M059J (cell line): ENCODE results near the gene HOGA1. TPM values are rescaled to one million over a fixed set of nuclear protein-coding genes. Genes with fewer than 3 reads are reported as not detected.
"Not testable (repeated sequence)": the region's sequence is repeated elsewhere in the genome, so short reads cannot be mapped to it uniquely, and the experiment has no call there.

Experiments
- DNase-seq: peaks from one replicate; pipeline ENCODE4 v3.0.0-alpha.2; 2012; ENCODE audit warnings: low read depth
- total RNA-seq: library from RNA; depleted of rRNA; stranded (reverse); fragments of >200 nt; shearing (Covaris generic); gene quantifications from 2 replicates; pipeline ENCODE4 v1.2.3, GENCODE V29; 2014

HOGA1 gene
- total RNA-seq, 1 experiment from 2014 or later: 0.71 TPM

DNA sequence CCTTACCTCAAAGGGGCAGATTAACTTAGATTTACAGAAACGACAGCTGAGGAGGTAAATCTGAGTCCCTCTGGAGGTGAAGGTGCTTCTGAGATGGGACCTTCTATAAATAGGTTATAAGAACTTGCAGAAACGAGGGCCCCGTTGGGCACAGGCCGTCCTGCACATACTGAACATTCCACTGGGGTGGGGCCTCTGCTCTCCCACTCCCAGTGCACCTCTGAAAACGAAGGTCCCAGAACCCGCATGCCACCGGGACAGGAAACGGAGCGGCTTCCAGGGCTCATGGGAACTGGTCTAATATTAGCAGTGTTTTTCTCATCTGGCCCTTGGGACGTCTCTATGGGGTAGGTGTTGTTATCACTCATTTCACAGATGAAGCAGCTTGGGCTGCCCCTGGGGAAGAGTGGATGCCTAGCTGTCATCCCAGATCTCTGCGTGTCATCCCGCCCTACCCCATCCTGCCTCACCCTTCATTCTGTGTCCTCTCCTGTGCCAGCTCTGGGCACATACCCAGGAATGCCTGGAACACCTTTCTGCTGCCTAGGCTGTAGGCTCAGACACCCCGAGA lies 24.9 kb downstream of the HOGA1 start:
- no peak for DNase-seq

DNA sequence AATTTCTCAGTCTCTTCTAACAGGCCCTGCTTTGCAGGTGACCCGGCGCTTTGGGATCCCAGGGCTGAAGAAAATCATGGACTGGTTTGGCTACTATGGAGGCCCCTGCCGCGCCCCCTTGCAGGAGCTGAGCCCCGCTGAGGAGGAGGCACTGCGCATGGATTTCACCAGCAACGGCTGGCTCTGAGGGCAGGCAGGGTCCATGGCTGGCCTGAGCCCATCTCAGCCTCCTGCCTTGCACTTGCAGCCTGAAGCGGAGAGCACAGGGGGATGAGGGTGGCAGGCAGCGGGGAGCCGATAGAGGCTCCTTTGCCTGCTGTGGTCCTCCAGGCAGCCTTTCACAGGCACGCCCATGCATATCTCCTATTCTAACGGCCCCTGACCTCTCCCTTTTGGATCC lies 27.3 kb downstream of the HOGA1 start:
- no peak for DNase-seq

DNA sequence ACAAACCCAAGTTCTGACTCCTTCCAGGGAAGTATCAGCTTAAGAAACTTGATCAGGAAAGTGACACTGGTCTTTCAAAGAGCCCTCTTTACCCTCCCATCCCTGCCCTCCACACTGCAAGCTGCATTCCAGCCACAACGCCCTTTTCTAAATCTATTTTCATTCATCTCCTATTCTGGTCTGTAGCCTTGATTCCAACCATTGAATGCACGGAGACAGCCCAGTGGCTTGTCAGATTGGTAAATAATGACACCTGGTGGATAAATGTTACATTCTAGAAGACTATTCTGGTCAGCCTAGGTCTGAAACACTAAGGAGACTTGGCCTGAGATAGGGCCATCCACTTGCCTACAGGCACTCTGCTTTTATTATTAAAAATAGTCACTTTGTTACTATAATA lies 28.2 kb downstream of the HOGA1 start:
- peak; percentile 64 for DNase-seq

DNA sequence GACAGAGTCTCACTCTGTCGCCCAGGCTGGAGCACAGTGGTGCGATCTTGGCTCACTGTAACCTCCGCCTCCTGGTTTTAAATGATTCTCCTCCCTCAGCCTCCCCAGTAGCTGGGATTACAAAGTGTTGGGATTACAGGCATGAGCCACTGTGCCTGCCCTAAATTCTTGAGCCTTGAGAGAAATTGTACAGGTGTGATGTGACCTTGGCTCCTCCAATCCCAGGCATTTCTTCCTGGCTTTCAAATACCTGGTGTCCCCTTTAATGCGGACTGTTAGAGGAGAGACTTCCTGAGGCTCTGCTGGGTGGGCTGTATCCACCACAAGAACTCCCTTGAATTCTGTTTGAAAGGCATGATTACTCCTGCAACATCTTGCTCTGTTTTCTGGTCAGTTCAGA lies 34.1 kb downstream of the HOGA1 start:
- no peak for DNase-seq

DNA sequence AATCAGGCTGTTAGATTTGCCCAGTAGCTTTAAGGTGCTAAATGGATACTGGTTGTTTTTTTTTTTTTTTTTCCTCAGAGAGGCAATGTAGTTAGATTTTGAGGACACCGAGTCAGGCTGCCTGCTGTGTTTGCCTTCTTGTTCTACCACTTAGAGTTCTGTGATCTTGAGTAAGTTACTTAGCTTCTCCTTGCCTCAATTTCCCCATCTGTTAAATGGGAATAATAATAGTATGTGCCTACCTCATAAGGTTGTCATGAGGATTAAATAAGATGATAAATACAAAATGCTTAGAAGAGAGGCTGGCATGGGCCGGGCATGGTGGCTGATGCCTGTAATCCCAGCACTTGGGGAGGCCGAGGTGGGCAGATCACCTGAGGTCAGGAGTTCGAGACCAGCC lies 34.5 kb downstream of the HOGA1 start:
- no peak for DNase-seq

DNA sequence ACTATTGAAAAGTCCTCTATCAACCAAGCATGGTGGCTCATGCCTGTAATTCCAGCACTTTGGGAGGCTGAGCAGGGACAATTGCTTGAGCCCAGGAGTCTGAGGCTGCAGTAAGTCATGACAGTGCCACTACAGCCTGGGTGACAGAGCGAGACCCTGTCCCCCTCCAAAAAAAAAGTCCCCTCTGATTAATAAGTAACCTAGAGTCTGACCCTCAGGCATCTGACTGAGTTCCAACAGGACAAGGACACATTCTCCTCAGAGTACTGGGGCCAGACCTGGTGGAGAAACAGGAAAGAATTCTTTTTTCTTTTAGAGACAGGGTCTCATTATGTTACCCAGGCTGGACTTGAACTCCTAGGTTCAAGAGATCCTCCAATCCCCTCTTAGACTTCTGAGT lies 39.1 kb downstream of the HOGA1 start:
- no peak for DNase-seq

DNA sequence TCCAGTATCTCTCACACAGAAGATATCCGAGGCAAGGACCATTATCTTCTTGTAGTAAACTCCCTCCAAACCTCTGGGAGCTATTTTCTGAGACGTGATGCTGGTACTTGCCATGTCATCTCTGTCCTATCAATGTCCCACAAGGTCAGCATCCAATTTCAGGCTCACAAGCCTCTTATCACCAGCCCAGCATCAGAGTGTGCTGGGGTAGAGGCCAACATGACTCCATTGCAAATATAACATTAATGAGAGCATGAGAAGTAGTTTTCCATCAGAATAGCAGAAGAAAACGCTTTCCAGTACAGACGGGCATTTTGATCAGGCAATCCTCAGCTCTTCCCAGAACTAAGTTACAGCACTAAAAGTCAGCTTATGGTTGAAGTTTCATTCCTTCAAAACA lies 43.5 kb downstream of the HOGA1 start:
- DNase-seq: no peak

DNA sequence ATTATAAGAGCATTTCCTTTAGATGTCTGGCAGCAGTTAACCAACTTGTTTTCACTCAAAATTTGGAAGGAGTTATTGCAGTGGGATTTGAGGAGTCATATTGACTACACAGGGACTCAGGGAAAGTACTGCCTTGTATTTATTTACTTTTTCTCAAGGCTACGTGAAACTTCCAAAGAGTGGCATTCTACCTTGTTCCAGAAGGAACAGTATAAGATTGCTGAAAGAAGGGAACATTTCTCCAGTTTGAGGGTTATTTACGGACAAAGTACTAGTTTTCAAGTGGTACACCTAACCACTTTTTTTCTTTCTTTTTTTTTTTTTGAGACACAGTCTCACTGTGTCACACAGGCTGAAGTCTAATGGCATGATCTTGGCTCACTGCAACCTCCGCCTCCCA lies 44.0 kb downstream of the HOGA1 start:
- no peak for DNase-seq

DNA sequence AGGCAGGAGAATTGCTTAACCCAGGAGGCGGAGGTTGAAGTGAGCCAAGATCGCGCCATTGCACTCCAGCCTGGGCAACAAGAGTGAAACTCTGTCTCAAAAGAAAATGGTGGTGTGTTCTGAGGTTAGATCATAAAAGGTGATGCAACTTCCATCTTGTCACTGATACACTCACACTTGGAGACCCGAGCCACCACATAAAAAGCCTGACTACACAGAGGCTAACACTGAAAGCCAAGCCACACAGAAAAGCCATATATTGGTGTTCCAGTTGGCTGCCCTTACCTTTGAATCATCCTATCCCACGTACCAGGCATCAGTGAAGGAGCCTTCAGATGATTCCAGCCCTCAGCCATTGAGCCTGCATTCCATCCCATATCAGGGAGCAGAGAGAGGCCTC lies 45.1 kb downstream of the HOGA1 start:
- DNase-seq: no peak

DNA sequence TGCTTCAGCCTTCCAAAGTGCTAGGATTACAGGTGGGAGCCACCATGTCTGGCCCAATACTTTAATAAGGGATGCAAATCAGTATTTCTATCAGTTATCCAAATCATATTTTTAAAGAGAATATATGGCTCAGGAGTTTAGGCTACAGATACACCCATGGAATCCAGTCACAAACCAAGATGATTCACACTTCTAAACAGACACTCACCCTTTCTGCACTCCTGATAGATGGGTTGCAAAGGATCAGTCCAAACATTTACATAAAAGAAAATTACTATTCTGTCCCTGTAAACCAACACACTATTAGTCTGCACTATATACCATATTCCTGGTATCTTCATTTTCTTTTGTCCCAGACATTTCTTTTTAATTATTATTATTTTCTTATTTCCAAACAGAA lies 46.9 kb downstream of the HOGA1 start:
- no peak for DNase-seq

DNA sequence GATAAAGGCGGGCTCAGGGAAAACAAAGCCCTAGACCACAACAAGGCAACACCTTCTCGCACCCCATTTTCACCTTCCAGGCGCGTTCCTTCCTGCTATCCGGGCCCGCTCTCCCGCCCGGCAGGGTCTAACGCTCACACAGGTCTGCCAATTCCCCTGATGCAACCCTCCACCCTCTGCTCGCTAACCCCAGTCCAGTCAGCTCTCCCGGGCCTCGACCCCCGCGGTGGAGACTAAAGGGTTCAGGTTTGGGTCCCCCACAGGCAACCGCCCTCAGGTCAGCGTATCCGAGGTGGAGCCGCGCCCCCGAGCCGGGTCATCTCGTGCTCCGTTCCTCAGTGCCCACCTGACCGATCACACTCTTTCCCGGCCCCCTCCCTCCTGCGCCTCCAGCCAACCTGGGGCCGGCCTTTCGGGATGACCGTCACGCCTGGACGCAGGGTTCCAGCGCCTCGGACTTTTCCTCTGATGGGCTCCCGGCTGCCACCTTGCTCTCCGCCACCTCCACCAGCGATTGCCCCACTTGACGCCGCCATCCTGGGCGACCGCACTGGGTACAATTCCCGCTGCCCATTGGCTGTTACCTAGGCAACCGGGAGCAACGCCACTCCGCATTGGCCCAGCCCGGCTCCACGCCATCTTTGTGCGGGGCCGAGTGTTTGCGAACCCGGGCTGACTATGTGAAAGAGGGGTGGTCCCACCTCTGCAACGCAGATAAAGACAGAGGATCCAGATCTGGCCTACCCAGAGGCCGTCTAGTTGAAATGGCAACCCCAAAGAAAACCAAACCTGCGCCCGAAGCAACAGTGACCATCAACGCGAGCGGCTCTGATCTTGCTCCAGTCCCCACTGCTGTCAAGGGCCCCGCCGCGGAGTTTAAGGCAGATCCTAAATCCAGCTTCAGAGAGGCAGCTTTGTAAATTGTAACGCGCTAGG lies 49.0 kb downstream of the HOGA1 start, which contains the start of gene MORN4:
Gene MORN4 (minus strand): TSS at position 552 of the 936 bp plus-strand sequence. CDS start 13,847 bp downstream, outside the sequence.
- peak; percentile 90 for DNase-seq

DNA sequence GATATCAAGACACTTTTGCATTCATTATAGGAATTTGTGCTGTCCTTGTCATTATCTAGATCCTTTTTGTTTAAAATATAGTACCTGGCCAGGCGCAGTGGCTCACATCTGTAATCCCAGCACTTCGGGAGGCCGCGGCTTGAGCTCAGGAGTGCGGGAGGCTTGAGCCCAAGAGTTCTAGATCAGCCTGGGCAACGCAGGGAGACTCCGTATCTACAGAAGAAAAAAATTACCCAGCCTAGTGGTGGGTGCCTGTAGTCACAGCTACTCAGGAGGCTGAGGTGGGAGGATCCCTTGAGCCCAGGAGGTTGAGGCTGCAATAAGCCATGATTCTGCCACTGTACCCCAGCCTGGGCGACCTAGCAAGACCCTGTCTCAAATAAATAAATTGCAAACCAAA lies 49.7 kb downstream of the HOGA1 start:
- peak; percentile 19 for DNase-seq

DNA sequence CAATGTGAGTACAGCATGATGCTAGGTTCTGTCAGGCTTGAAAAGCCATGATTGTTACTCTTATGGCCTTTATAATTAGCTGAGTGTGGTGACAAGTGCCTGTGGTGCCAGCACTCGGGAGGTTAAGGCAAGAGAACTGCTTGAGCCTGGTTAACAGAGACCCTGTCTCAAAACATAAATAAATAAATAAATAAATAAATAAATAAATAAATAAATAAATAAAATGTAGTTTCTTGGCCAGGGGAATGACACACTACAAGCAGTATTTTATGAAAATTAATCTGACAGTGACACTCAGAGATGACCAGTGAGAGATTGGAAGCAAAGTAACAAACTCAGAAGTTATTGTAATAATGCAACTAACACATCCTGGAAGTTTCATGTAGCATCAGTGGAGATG lies 51.4 kb downstream of the HOGA1 start:
- DNase-seq: no peak

DNA sequence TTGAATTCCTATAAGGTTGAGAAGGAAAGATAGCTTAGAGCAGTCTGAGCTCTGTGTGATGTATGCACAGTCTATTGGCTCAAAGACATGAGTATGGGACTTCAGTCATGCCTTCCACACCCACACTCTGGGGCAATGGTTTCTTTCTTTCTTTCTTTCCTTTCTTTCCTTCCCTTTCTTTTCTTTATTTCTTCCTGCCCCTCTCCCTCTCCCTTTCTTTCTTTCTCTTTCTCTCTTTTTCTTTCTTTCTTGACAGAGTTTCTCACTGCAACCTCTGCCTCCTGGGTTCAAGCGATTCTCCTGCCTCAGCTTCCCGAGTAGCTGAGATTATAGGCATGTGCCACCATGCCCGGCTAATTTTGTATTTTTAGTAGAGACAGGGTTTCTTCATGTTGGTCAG lies 54.9 kb downstream of the HOGA1 start:
- not testable (repeated sequence) for DNase-seq

DNA sequence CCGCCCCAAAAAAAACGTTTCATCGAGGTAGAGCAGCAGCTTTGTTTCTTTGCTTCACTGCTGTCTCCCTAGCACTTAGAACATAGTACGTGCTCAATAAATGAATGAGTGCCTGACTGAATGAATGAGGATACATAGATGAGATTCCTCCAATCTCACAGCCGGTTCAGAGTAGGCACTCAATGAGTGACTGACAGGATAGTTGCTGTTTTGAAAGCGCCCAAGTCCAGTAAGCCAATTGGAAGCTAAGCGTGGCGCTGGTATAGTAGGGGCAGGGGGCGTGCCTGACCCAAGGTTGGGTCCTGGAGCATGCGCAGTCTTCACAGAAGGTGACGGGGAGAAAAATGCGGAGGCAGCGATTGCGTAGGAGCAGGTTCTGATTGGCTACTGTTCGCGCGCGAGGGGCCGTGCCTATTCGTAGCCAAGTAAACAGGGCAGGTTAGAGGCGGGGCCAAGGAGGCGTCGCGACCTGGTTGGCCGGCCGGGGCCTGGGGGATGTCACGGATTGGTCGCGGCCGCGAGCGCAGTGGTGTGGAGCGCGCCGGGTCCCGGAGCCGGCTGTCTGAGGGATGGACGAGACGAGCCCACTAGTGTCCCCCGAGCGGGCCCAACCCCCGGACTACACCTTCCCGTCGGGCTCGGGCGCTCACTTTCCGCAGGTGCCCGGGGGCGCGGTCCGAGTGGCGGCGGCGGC lies 56.1 kb downstream of the HOGA1 start, which contains the start of gene PI4K2A:
Gene PI4K2A (plus strand): TSS at position 498 of the 694 bp plus-strand sequence. CDS start 72 bp downstream, at position 570.
- DNase-seq: peak; percentile 98

DNA sequence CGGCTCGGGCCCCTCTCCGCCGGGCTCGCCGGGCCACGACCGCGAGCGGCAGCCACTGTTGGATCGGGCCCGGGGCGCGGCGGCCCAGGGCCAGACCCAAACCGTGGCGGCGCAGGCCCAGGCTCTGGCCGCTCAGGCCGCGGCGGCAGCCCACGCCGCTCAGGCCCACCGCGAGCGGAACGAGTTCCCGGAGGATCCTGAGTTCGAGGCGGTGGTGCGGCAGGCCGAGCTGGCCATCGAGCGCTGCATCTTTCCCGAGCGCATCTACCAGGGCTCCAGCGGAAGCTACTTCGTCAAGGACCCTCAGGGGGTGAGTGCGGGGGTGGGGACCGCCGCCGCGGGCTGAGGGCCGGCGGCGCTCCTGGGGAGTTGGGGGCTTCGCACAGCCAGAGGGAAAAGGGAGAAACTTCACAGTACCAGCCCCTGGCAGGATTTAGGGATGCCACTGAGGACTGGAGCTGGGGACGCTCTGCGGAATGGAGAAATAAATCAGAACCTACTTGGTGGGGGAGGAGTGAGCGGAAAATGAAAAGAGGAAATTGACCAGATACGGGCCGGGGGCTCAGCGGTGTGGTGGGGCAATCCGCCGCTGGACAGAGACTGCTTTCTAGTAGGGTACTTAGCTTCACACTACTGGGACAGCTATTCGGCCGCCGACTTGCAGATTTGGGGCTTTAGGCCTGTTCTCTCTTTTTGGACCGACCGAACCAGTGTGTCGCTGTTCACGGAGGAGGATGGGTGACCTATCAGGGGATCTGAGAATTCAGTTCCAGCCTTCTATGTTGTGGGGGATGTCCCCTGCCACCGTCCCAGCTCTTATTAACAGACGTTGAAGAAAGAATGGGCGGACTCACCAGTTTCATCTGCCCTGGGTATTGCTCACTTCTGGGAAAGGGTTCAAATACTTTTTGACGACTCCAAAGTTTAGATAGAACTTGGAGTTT lies 57.0 kb downstream of the HOGA1 start:
- peak; percentile 59 for DNase-seq

DNA sequence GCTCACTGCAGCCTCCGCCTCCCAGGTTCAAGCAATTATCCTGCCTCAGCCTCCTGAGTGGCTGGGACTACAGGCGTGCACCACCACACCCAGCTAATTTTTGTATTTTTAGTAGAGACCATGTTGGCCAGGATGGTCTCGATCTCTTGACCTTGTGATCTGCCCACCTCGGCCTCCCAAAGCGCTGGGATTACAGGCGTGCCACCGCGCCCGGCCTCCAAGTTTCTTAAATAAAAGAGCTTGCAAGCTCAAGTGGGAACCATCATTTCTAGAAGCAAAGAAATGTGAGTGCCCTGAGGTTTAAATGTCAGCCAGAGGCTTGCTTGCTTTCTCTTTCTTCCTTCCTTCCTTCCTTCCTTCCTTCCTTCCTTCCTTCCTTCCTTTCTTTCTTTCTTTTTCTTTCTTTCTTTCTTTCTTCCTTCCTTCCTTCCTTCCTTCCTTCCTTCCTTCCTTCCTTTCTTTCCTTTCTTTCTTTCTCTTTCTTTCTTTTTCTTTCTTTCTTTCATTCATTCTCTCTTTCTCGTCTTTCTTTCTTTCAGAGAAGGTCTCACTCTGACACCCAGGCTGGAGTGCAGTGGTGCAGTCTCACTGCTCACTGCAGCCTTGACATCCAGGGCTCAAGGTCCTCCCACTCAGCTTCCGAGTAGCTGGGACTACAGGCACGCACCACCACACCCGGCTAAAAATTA lies 58.4 kb downstream of the HOGA1 start:
- DNase-seq: not testable (repeated sequence)

DNA sequence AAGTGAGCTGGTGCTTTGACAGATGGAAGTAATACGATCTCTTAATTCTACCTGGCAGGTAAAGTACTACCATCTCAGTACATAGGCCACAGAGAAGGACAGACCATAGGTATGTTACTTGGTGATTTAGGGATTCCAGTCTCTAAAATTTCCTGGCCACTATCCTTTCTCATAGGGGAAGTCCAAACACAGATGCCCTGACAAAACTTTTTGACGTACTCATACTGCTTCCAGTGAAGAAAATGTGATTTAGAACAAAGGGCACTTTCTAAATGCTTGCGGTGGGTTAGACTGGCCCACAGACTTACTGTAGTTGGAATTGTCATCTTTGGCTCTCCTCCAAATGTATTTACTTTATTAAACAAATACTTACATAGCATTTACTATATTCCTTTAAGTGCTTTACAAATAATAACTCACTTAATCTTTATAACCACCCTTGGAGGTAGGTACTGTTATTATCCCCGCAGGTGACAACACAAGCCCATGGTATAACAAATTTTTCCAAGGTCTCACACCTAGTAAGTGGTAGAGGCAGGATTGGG lies 59.3 kb downstream of the HOGA1 start:
- no peak for DNase-seq

DNA sequence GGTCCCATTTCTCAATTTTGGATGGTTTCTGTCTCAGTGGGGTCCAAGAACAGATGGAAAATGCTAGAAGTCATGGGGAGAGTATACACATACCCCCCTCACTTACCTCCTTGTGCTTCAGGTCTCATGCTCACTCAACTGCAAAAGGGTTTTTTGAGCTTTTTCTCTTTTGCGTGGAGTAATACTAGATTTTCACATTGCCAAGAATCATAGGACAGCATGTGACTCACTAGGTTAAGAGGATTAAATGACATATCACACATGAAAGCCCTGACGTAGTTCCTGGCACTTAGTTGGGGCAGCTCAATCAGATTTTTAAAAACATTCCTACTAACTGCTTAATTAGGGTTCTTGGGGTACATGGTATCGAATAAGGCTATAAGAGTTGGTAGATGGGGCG lies 60.7 kb downstream of the HOGA1 start:
- DNase-seq: no peak

DNA sequence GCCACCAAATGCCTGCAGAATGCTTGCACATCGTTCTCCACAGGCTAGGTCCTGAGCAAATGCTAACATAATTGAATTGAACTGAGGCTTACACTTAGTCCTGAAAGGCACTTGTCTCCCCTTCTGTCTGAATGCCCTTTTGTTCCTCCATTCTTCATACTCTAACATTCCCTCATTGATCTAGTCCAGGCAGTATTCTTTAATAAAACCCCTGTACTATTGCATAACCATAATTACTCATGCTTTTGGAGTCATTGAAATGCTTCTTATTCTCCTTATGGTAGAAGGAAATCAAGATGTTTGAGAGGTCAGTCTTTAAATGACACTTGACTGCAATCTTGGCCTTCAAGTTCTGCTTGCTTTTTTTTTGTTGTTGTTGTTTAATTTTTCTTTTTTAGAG lies 63.4 kb downstream of the HOGA1 start:
- peak; percentile 50 for DNase-seq
